ENCODE data around the gene RPAP3.

- TF ChIP-seq, protein P1, sequence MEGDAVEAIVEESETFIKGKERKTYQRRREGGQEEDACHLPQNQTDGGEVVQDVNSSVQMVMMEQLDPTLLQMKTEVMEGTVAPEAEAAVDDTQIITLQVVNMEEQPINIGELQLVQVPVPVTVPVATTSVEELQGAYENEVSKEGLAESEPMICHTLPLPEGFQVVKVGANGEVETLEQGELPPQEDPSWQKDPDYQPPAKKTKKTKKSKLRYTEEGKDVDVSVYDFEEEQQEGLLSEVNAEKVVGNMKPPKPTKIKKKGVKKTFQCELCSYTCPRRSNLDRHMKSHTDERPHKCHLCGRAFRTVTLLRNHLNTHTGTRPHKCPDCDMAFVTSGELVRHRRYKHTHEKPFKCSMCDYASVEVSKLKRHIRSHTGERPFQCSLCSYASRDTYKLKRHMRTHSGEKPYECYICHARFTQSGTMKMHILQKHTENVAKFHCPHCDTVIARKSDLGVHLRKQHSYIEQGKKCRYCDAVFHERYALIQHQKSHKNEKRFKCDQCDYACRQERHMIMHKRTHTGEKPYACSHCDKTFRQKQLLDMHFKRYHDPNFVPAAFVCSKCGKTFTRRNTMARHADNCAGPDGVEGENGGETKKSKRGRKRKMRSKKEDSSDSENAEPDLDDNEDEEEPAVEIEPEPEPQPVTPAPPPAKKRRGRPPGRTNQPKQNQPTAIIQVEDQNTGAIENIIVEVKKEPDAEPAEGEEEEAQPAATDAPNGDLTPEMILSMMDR (IDR thresholded peaks at IDR 0.05), result no peak
- no peak for TF ChIP-seq POLR2A (IDR thresholded peaks at IDR 0.05)
Observed at GRCh38 chr12:47736216-47736615, 30.4 kb upstream of the RPAP3 start.

Data from ovary (tissue), 3 donors.